ENCODE measurements around the gene NCKAP5. TPM values are rescaled to one million over a fixed set of nuclear protein-coding genes. Genes with fewer than 3 reads are reported as not detected.

Gene NCKAP5
- total and polyA plus RNA-seq, 2 donors (not counting 1 experiment from before 2014, with no cell fraction given) = not detected

GRCh38 chr2:133322909-133323308 lies 245.4 kb downstream of the NCKAP5 start:
- Mint-ChIP-seq H3K27ac (no peak overlapping the region), H3K4me1 (no peaks in the 10 kb centered on the region), H3K9me3 (ENCODE audit: insufficient read depth) (no peaks in the 10 kb centered on the region), H3K4me3 (no peak overlapping the region), H3K27me3 (no peaks in the 10 kb centered on the region)
- Histone ChIP-seq H3K4me3 (ENCODE audit: control extremely low read depth in 1 of 5, extremely low read depth in 1 of 5, insufficient read depth in 1 of 5, low read depth in 2 of 5, low read length in 4 of 5) (no peak overlapping the region), H3K27me3 (replicated peaks in 1 of 4; ENCODE audit: control extremely low read depth in 1 of 4, control insufficient read depth in 3 of 4, insufficient read depth in 4 of 4, low read length in 3 of 4) (no peaks in the 10 kb centered on the region), H3K79me2 (ENCODE audit: control insufficient read depth, insufficient read depth, low read length) (no peaks in the 10 kb centered on the region), H3K4me1 (ENCODE audit: control insufficient read depth in 2 of 2, insufficient read depth in 2 of 2, low read length in 2 of 2) (no peaks in the 10 kb centered on the region), H2AFZ (ENCODE audit: insufficient read depth, low read depth, low read length, poor library complexity, severe bottlenecking) (no peak overlapping the region), H3K9me3 (ENCODE audit: control extremely low read depth in 1 of 3, control insufficient read depth in 2 of 3, insufficient read depth in 1 of 3, low read length in 2 of 3) (no peaks in the 10 kb centered on the region), H3K9ac (ENCODE audit: low read length) (no peak overlapping the region), H3K36me3 (replicated peaks in 1 of 2; ENCODE audit: control extremely low read depth in 1 of 2, control insufficient read depth in 1 of 2, extremely low read depth in 1 of 2, insufficient read depth in 2 of 2, low read length in 1 of 2) (no peaks in the 10 kb centered on the region), H3K4me2 (replicated peaks; ENCODE audit: low read depth, low read length, poor library complexity, severe bottlenecking) (no peak overlapping the region), H3K27ac (ENCODE audit: low read length in 2 of 2) (no peak overlapping the region), H4K20me1 (ENCODE audit: control insufficient read depth, insufficient read depth, low read length, poor library complexity, severe bottlenecking) (no peaks in the 10 kb centered on the region)
- TF ChIP-seq CTCF (IDR thresholded peaks at IDR 0.05) (no peak), EZH2 (IDR thresholded peaks at IDR 0.05; ENCODE audit: borderline replicate concordance, insufficient read depth, low read depth, low read length, poor library complexity, severe bottlenecking) (no peak)
- ChIA-PET CTCF (no interaction called here), POLR2A (no interaction called here)
- DNase-seq = no peak
- no CpG with 5 or more reads among the region's 1 CpG for WGBS (ENCODE audit: insufficient coverage)
- ATAC-seq (ENCODE audit: low read depth) = no peak
- intact Hi-C loops (cut with micrococcal nuclease) = no loop called here

GRCh38 chr2:133317178-133317577 lies 251.1 kb downstream of the NCKAP5 start:
- ChIA-PET POLR2A (no interaction called here), CTCF (no interaction called here)
- Histone ChIP-seq H3K9me3 (ENCODE audit: control extremely low read depth in 1 of 3, control insufficient read depth in 2 of 3, insufficient read depth in 1 of 3, low read length in 2 of 3) (no peaks in the 10 kb centered on the region), H3K9ac (ENCODE audit: low read length) (no peak overlapping the region), H3K27ac (ENCODE audit: low read length in 2 of 2) (no peak overlapping the region), H3K27me3 (replicated peaks in 1 of 4; ENCODE audit: control extremely low read depth in 1 of 4, control insufficient read depth in 3 of 4, insufficient read depth in 4 of 4, low read length in 3 of 4) (no peaks in the 10 kb centered on the region), H3K4me3 (ENCODE audit: control extremely low read depth in 1 of 5, extremely low read depth in 1 of 5, insufficient read depth in 1 of 5, low read depth in 2 of 5, low read length in 4 of 5) (no peak overlapping the region), H4K20me1 (ENCODE audit: control insufficient read depth, insufficient read depth, low read length, poor library complexity, severe bottlenecking) (no peaks in the 10 kb centered on the region), H3K4me2 (replicated peaks; ENCODE audit: low read depth, low read length, poor library complexity, severe bottlenecking) (no peak overlapping the region), H3K79me2 (ENCODE audit: control insufficient read depth, insufficient read depth, low read length) (no peaks in the 10 kb centered on the region), H3K4me1 (ENCODE audit: control insufficient read depth in 2 of 2, insufficient read depth in 2 of 2, low read length in 2 of 2) (no peaks in the 10 kb centered on the region), H3K36me3 (replicated peaks in 1 of 2; ENCODE audit: control extremely low read depth in 1 of 2, control insufficient read depth in 1 of 2, extremely low read depth in 1 of 2, insufficient read depth in 2 of 2, low read length in 1 of 2) (no peaks in the 10 kb centered on the region), H2AFZ (ENCODE audit: insufficient read depth, low read depth, low read length, poor library complexity, severe bottlenecking) (no peak overlapping the region)
- 100% methylated on average over 2 of the region's 3 CpGs for WGBS (ENCODE audit: insufficient coverage)
- H3K27me3 Mint-ChIP-seq = peaks cover 3% of the 10 kb centered on the region
- DNase-seq (no peak), ATAC-seq (ENCODE audit: low read depth) (no peak)
- H3K27ac Mint-ChIP-seq = no peak overlapping the region
- intact Hi-C loops (cut with micrococcal nuclease) = no loop called here
- H3K4me3 Mint-ChIP-seq = no peak overlapping the region
- no peak for TF ChIP-seq CTCF (IDR thresholded peaks at IDR 0.05)
- TF ChIP-seq EZH2 (IDR thresholded peaks at IDR 0.05; ENCODE audit: borderline replicate concordance, insufficient read depth, low read depth, low read length, poor library complexity, severe bottlenecking) = no peak
- no peaks in the 10 kb centered on the region for H3K9me3 Mint-ChIP-seq (ENCODE audit: insufficient read depth)
- H3K4me1 Mint-ChIP-seq = no peaks in the 10 kb centered on the region
